ENCODE measurements around the gene TMBIM4. TPM values are rescaled to one million over a fixed set of nuclear protein-coding genes. Genes with fewer than 3 reads are reported as not detected.
A peak's percentile ranks its signal among the peaks of the same experiment; 100 is the strongest.

TMBIM4 gene
- total RNA-seq, 4 donors from 2014 or later: 104 to 131 (median 114) TPM

GRCh38 chr12:66203820-66204219 lies 34.0 kb upstream of the TMBIM4 start:
- intact Hi-C loops (cut with DNase I): no loop called here
- no peak overlapping the region for H3K27ac ChIP-seq
- DNase-seq: no peak
- peaks cover 0 to 5% (median 0%) of the 10 kb centered on the region in 3 donors for H3K9me3 ChIP-seq
- WGBS, 2 donors: 69 to 71% methylated on average over 4 of the region's 4 CpGs
- H3K27me3 ChIP-seq: no peaks in the 10 kb centered on the region
- H3K4me3 ChIP-seq: no peak overlapping the region
- TF ChIP-seq CTCF (IDR thresholded peaks at IDR 0.05) (no peak), POLR2A (IDR thresholded peaks at IDR 0.05) (no peak)
- no peaks in the 10 kb centered on the region for H3K4me1 ChIP-seq
- H3K36me3 ChIP-seq: no peaks in the 10 kb centered on the region

- DNase-seq: no peak
- H3K36me3 ChIP-seq: no peaks in the 10 kb centered on the region
- no peak overlapping the region for H3K27ac ChIP-seq
- TF ChIP-seq POLR2A (IDR thresholded peaks at IDR 0.05) (no peak), CTCF (IDR thresholded peaks at IDR 0.05) (no peak)
- no peak overlapping the region for H3K4me3 ChIP-seq
- H3K4me1 ChIP-seq: peaks cover 0 to 28% (median 0%) of the 10 kb centered on the region in 3 donors
- intact Hi-C loops (cut with DNase I): no loop called here
- H3K9me3 ChIP-seq: peaks cover 0 to 5% (median 0%) of the 10 kb centered on the region in 3 donors
- no peaks in the 10 kb centered on the region for H3K27me3 ChIP-seq
Measured at GRCh38 chr12:66199831-66200509, 30.2 kb upstream of the TMBIM4 start.

- TF ChIP-seq CTCF (IDR thresholded peaks at IDR 0.05): no peak
- no peak for TF ChIP-seq POLR2A (IDR thresholded peaks at IDR 0.05)
- Histone ChIP-seq H3K9me3 (peaks cover 0 to 5% (median 0%) of the 10 kb centered on the region in 3 donors), H3K36me3 (no peaks in the 10 kb centered on the region), H3K4me3 (no peak overlapping the region), H3K27me3 (no peaks in the 10 kb centered on the region), H3K4me1 (peaks cover 0 to 28% (median 0%) of the 10 kb centered on the region in 3 donors), H3K27ac (no peak overlapping the region)
- DNase-seq: no peak
- intact Hi-C loops (cut with DNase I): no loop called here
- WGBS, 2 donors: 68 to 81% methylated on average over 3 of the region's 3 CpGs
Measured at GRCh38 chr12:66199141-66199540, 29.3 kb upstream of the TMBIM4 start.

GRCh38 chr12:66197495-66197921 lies 27.7 kb upstream of the TMBIM4 start:
- whole genome bisulfite sequencing, 2 donors: 19 to 56% methylated on average over 3 of the region's 3 CpGs
- no peaks in the 10 kb centered on the region for H3K36me3 ChIP-seq
- H3K4me3 ChIP-seq: no peak overlapping the region
- no peak for DNase-seq
- intact Hi-C loops (cut with DNase I): no loop called here
- TF ChIP-seq POLR2A (IDR thresholded peaks at IDR 0.05) (no peak), CTCF (IDR thresholded peaks at IDR 0.05) (no peak)
- peak overlapping the region in 1 of 4 donors; percentile 18 for H3K27ac ChIP-seq
- peaks cover 0 to 5% (median 0%) of the 10 kb centered on the region in 3 donors for H3K9me3 ChIP-seq
- no peaks in the 10 kb centered on the region for H3K27me3 ChIP-seq
- H3K4me1 ChIP-seq: peaks cover 0 to 28% (median 0%) of the 10 kb centered on the region in 3 donors

- H3K27ac ChIP-seq: no peak overlapping the region
- peaks cover 0 to 5% (median 0%) of the 10 kb centered on the region in 3 donors for H3K9me3 ChIP-seq
- no peak for DNase-seq
- intact Hi-C loops (cut with DNase I): no loop called here
- no peak overlapping the region for H3K4me3 ChIP-seq
- TF ChIP-seq CTCF (IDR thresholded peaks at IDR 0.05): no peak
- TF ChIP-seq POLR2A (IDR thresholded peaks at IDR 0.05): no peak
- no peaks in the 10 kb centered on the region for H3K27me3 ChIP-seq
- H3K4me1 ChIP-seq: peaks cover 0 to 29% (median 0%) of the 10 kb centered on the region in 3 donors
- no peaks in the 10 kb centered on the region for H3K36me3 ChIP-seq
- 9 to 30% methylated on average over 3 of the region's 3 CpGs for WGBS, 2 donors
Measured at GRCh38 chr12:66196806-66197205, 27.0 kb upstream of the TMBIM4 start.

Data from esophagus squamous epithelium (tissue), 5 donors.